GM12878 (cell line): Measurements from ENCODE around the gene DLGAP5. TPM values are rescaled to one million over a fixed set of nuclear protein-coding genes. Genes with fewer than 3 reads are reported as not detected.

Experiments
- ATAC-seq: fragments of 200-7000 bp; cut with Tn5 transposase; 3 replicates; pipeline ENCODE4 v1.9.1; 2020; ENCODE audit warnings: mild to moderate bottlenecking, moderate library complexity
- BruUV-seq: library from RNA; stranded (reverse); fragments of 400-500 nt; replicated peaks from 2 replicates; lab custom pipeline; 2021; lab: Mats Ljungman, UMichigan
- CTCF ChIA-PET: fragments of 300-600 bp; sonication (Branson Sonifier 250); formaldehyde crosslinking; extraction: SDS; loops from one replicate; lab custom pipeline; 2021; ENCODE audit warnings: inconsistent platforms; lab: Yijun Ruan, JAX
- POLR2A ChIA-PET: fragments of 350-600 bp; formaldehyde crosslinking; extraction: SDS; loops from one replicate; lab custom pipeline; 2021; ENCODE audit warnings: inconsistent platforms; lab: Charles Lee
- RAD21 ChIA-PET: fragments of 300-600 bp; sonication (Branson Sonifier 250); formaldehyde crosslinking; loops from one replicate; lab custom pipeline; 2023; ENCODE audit warnings: antibody characterized with exemption; ENCODE audit not compliant: unreplicated experiment; lab: Charles Lee
- SMC1A ChIA-PET: fragments of 300-600 bp; sonication (Branson Sonifier 250); formaldehyde crosslinking; loops from one replicate; lab custom pipeline; 2023; ENCODE audit not compliant: unreplicated experiment, uncharacterized antibody; lab: Charles Lee
- DNase-seq: peaks from one replicate; pipeline ENCODE4 v3.0.0-alpha.2; 2011; ENCODE audit warnings: low read depth, low spot score
- FAIRE-seq: peaks from 3 replicates; lab custom pipeline; 2011; peaks lifted over from hg19 to GRCh38; lab: Jason Lieb, UNC
- H2AFZ ChIP-seq: 2 replicates; pipeline ENCODE4 v1.6.0; 2011; ENCODE audit warnings: low read depth, low read length, control low read depth; ENCODE audit not compliant: control insufficient read depth
- H3K27ac ChIP-seq: 2 replicates; pipeline ENCODE4 v1.5.1; 2011; ENCODE audit warnings: control low read depth; ENCODE audit not compliant: control insufficient read depth, insufficient read depth
- H3K27me3 ChIP-seq, 2 experiments: replicated peaks in 1 of 2; 2 replicates each; pipeline versions ENCODE4 v1.6.0 to v1.6.1; 2011; ENCODE audit warnings: low read length in 1 of 2; ENCODE audit not compliant: control insufficient read depth in 2 of 2, insufficient read depth in 2 of 2
- H3K36me3 ChIP-seq, 2 experiments: 2 replicates each; pipeline ENCODE4 v1.5.1; 2011; ENCODE audit warnings: low read length in 1 of 2; ENCODE audit not compliant: control insufficient read depth in 2 of 2, insufficient read depth in 2 of 2
- H3K4me1 ChIP-seq: 2 replicates; pipeline ENCODE4 v1.6.1; 2011; ENCODE audit warnings: mild to moderate bottlenecking, low read length, moderate library complexity, mixed read lengths; ENCODE audit not compliant: control insufficient read depth, insufficient read depth
- H3K4me2 ChIP-seq: 2 replicates; pipeline ENCODE4 v1.6.0; 2011; ENCODE audit warnings: control low read depth; ENCODE audit not compliant: control insufficient read depth, insufficient read depth
- H3K4me3 ChIP-seq: fragments of 200-600 bp; sonication (generic); 2 replicates; pipeline ENCODE4 v1.5.1; 2016
- H3K79me2 ChIP-seq: 2 replicates; pipeline ENCODE4 v1.6.0; 2011; ENCODE audit warnings: low read length; ENCODE audit not compliant: control insufficient read depth, insufficient read depth
- H3K9ac ChIP-seq: 2 replicates; pipeline ENCODE4 v1.8.0; 2011; ENCODE audit warnings: low read length, control low read depth, mixed read lengths; ENCODE audit not compliant: control insufficient read depth, insufficient read depth
- H3K9me3 ChIP-seq: replicated peaks from 3 replicates; pipeline ENCODE4 v1.5.1; 2011; ENCODE audit warnings: mild to moderate bottlenecking, low read length; ENCODE audit not compliant: control insufficient read depth, insufficient read depth
- H4K20me1 ChIP-seq: 2 replicates; pipeline ENCODE4 v1.6.0; 2011; ENCODE audit not compliant: control insufficient read depth, insufficient read depth
- ASH2L ChIP-seq: fragments of 300-600, 200-600 bp; sonication (generic); IDR thresholded peaks from 2 replicates; pipeline ENCODE4 v1.6.1; 2017; ENCODE audit warnings: low read depth, mild to moderate bottlenecking, borderline replicate concordance
- SREBF2 ChIP-seq: IDR thresholded peaks from 2 replicates; pipeline ENCODE4 v1.6.1; 2012; ENCODE audit warnings: mild to moderate bottlenecking, low read length
- TCF7 ChIP-seq: IDR thresholded peaks from 2 replicates; pipeline ENCODE4 v1.6.1; 2014; ENCODE audit warnings: antibody characterized with exemption, borderline replicate concordance
- ZNF384 ChIP-seq: IDR thresholded peaks from 2 replicates; pipeline ENCODE4 v1.6.1; 2012; ENCODE audit warnings: low read depth, mild to moderate bottlenecking, low read length, improper control_type of control experiment, borderline replicate concordance
- ZNF622 ChIP-seq: fragments of 450-650 bp; IDR thresholded peaks from 2 replicates; pipeline ENCODE4 v1.6.1; 2017; ENCODE audit warnings: mild to moderate bottlenecking, inconsistent platforms
- whole genome bisulfite sequencing: methylation state at CpG from one replicate; pipeline ENCODE4 v1.1.6; 2016; ENCODE audit warnings: low lambda C conversion rate; ENCODE audit not compliant: insufficient replicate concordance, insufficient coverage; ENCODE audit errors: missing lambda C conversion rate; 5-methylcytosine and 5-hydroxymethylcytosine counted together
- in situ Hi-C: fragments of 300-500 bp; cut with MboI; formaldehyde crosslinking; loops from 9 replicates; pipeline ENCODE4 v1.14.3; 2018; ENCODE audit warnings: mixed read lengths
- intact Hi-C: fragments of 100-400 bp; cut with micrococcal nuclease; formaldehyde crosslinking; loops from one replicate; pipeline ENCODE4 v1.14.2; 2022; ENCODE audit not compliant: unreplicated experiment
- polyA plus RNA-seq, 11 experiments: library from polyadenylated mRNA; depleted of rRNA in 4 of 11; unstranded in 6 of 11; stranded (reverse) in 5 of 11; fragments of >200 nt; fragmentation: Nextera tagmentation in 4 of 11; fragmentation: Illumina TruSeq in 1 of 11; extraction: Ambion mirVana in 4 of 11; extraction: Trizol in 1 of 11; gene quantifications; 1 replicate in 1 of 11; 2 replicates in 10 of 11; pipeline versions ENCODE4 v1.2.1 to v1.2.3, GENCODE V29; 2011 to 2016; ENCODE audit warnings: inconsistent platforms in 2 of 11, missing spikeins in 2 of 11, low read depth in 1 of 11
- total RNA-seq, 4 experiments: library from RNA; depleted of rRNA in 3 of 4; stranded (reverse); fragments of >200 nt in 3 of 4; fragmentation: Illumina TruSeq in 1 of 4; extraction: Trizol in 1 of 4; gene quantifications; 2 replicates each; pipeline versions ENCODE4 v1.2.1 to v1.2.3, GENCODE V29; 2013 to 2021
- TF ChIP-seq, protein P1 (sequence below): fragments of 450-650 bp; IDR thresholded peaks from 2 replicates; pipeline ENCODE4 v1.6.1; 2017; ENCODE audit warnings: mild to moderate bottlenecking
- TF ChIP-seq, protein P2 (sequence below): fragments of 450-650 bp; formaldehyde crosslinking; IDR thresholded peaks from 2 replicates; pipeline ENCODE4 v1.4.0; 2020; ENCODE audit warnings: mild to moderate bottlenecking, moderate library complexity
- TF ChIP-seq, protein P3 (sequence below), 3 experiments: IDR thresholded peaks in 2 of 3; conservative IDR thresholded peaks in 1 of 3; 2 replicates each; pipeline ENCODE4 v1.5.1; 2011; ENCODE audit warnings: low read depth in 3 of 3, low read length in 3 of 3, mild to moderate bottlenecking in 3 of 3, control low read depth in 2 of 3, moderate library complexity in 2 of 3, inconsistent platforms in 1 of 3, mixed read lengths in 1 of 3; ENCODE audit not compliant: control insufficient read depth in 2 of 3, insufficient read depth in 1 of 3; ENCODE audit errors: extremely low read depth in 1 of 3

Gene DLGAP5
- total and polyA plus RNA-seq, 10 of the 15 experiments (the other 5 are each of a cell fraction or from before 2014, with no cell fraction given) = 40.9 to 106 (median 67.6) TPM

DNA sequence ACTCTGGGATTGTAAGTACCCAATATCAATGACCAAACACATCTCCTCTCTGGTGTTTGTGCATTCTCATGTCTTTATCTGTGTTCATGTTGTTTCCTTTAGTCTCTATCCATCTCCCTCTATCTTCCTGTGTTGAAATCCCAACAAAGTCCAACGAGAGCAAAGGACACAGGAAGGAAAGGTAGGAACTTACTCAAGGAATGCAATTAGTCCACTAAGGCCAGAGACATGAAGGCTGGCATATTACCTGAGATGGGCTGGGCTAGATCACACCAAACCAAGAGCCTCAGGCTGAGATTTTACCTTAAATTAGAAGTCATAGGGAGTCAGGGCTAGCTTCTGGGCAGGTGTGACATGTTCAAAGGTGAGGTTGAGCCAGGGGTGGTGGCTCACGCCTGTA is 76.7 kb downstream of the DLGAP5 start:
- in situ Hi-C loops = no loop called here
- FAIRE-seq = no peak
- Histone ChIP-seq H3K4me3 (no peak overlapping the region), H3K79me2 (no peaks in the 10 kb centered on the region), H3K27ac (no peak overlapping the region), H3K9me3 (no peaks in the 10 kb centered on the region), H3K9ac (no peak overlapping the region), H3K36me3 (no peaks in the 10 kb centered on the region), H3K27me3 (no peaks in the 10 kb centered on the region), H3K4me2 (no peak overlapping the region), H3K4me1 (no peaks in the 10 kb centered on the region), H4K20me1 (no peaks in the 10 kb centered on the region), H2AFZ (no peak overlapping the region)
- 46% methylated on average over 2 of the region's 2 CpGs for WGBS
- intact Hi-C loops = no loop called here
- ChIA-PET POLR2A (no interaction called here), SMC1A (interaction anchor here (1.1 kb wide), 1 partner anchor 46 kb away, joined by 3 read pairs; no protein-coding TSS in a partner anchor), RAD21 (no interaction called here), CTCF (interaction anchor here (0.6 to 1.2 kb wide), 2 partner anchors 11 to 46 kb away, joined by 4 read pairs; no protein-coding TSS in a partner anchor)
- BruUV-seq = no TSS peak
- TF ChIP-seq ASH2L (no peak), ZNF622 (no peak), ZNF384 (no peak)
- TF ChIP-seq, protein P1, sequence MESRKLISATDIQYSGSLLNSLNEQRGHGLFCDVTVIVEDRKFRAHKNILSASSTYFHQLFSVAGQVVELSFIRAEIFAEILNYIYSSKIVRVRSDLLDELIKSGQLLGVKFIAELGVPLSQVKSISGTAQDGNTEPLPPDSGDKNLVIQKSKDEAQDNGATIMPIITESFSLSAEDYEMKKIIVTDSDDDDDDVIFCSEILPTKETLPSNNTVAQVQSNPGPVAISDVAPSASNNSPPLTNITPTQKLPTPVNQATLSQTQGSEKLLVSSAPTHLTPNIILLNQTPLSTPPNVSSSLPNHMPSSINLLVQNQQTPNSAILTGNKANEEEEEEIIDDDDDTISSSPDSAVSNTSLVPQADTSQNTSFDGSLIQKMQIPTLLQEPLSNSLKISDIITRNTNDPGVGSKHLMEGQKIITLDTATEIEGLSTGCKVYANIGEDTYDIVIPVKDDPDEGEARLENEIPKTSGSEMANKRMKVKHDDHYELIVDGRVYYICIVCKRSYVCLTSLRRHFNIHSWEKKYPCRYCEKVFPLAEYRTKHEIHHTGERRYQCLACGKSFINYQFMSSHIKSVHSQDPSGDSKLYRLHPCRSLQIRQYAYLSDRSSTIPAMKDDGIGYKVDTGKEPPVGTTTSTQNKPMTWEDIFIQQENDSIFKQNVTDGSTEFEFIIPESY = no peak
- ATAC-seq = no peak
- no peak for DNase-seq

DNA sequence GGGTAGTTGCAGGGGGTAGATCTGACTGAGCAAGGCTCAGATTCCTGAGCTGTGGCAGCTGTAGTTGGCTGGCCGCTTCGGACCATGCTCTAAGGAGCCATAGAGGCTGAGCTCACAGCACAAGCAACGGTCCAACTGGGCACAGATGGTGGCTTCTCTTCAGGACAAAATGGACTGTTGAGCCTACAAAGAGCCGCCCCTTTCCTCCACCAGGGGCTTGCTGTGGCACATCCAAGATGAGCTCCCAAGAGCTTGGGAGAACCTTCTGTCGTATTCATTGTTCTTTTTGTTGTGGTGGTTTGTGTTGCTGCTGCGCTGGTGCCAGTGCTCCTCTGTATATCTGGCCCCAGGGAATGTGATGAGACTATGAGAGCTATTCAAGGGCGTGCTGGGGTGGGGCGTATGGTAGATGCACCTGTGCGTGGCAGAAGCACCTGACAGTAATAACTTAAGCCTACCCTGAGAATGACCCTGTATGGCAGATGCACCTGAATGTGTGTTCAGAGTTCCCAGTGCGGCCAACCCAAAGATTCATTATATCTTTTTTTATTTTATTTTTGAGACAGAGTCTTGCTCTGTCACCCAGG is 80.2 kb downstream of the DLGAP5 start:
- BruUV-seq = no TSS peak
- Histone ChIP-seq H3K4me1 (peaks cover 7% of the 10 kb centered on the region), H3K4me2 (no peak overlapping the region), H3K27me3 (no peaks in the 10 kb centered on the region), H3K9me3 (no peaks in the 10 kb centered on the region; the same call in 2 of the 3 replicates), H2AFZ (no peak overlapping the region), H3K9ac (no peak overlapping the region), H3K27ac (no peak overlapping the region), H3K79me2 (no peaks in the 10 kb centered on the region), H3K36me3 (no peaks in the 10 kb centered on the region), H4K20me1 (no peaks in the 10 kb centered on the region), H3K4me3 (no peak overlapping the region)
- no peak for ATAC-seq
- no peak for DNase-seq
- 87% methylated on average over 10 of the region's 10 CpGs for WGBS
- in situ Hi-C loops (no loop called here), intact Hi-C loops (no loop called here)
- FAIRE-seq = no peak
- ChIA-PET CTCF (no interaction called here), RAD21 (no interaction called here), POLR2A (no interaction called here), SMC1A (interaction anchor here (0.7 kb wide), 1 partner anchor 11 kb away, joined by 3 read pairs; no protein-coding TSS in a partner anchor)
- TF ChIP-seq, protein P2, sequence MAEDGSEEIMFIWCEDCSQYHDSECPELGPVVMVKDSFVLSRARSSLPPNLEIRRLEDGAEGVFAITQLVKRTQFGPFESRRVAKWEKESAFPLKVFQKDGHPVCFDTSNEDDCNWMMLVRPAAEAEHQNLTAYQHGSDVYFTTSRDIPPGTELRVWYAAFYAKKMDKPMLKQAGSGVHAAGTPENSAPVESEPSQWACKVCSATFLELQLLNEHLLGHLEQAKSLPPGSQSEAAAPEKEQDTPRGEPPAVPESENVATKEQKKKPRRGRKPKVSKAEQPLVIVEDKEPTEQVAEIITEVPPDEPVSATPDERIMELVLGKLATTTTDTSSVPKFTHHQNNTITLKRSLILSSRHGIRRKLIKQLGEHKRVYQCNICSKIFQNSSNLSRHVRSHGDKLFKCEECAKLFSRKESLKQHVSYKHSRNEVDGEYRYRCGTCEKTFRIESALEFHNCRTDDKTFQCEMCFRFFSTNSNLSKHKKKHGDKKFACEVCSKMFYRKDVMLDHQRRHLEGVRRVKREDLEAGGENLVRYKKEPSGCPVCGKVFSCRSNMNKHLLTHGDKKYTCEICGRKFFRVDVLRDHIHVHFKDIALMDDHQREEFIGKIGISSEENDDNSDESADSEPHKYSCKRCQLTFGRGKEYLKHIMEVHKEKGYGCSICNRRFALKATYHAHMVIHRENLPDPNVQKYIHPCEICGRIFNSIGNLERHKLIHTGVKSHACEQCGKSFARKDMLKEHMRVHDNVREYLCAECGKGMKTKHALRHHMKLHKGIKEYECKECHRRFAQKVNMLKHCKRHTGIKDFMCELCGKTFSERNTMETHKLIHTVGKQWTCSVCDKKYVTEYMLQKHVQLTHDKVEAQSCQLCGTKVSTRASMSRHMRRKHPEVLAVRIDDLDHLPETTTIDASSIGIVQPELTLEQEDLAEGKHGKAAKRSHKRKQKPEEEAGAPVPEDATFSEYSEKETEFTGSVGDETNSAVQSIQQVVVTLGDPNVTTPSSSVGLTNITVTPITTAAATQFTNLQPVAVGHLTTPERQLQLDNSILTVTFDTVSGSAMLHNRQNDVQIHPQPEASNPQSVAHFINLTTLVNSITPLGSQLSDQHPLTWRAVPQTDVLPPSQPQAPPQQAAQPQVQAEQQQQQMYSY (CRISPR knock-in tag) = no peak
- TF ChIP-seq, protein P3, sequence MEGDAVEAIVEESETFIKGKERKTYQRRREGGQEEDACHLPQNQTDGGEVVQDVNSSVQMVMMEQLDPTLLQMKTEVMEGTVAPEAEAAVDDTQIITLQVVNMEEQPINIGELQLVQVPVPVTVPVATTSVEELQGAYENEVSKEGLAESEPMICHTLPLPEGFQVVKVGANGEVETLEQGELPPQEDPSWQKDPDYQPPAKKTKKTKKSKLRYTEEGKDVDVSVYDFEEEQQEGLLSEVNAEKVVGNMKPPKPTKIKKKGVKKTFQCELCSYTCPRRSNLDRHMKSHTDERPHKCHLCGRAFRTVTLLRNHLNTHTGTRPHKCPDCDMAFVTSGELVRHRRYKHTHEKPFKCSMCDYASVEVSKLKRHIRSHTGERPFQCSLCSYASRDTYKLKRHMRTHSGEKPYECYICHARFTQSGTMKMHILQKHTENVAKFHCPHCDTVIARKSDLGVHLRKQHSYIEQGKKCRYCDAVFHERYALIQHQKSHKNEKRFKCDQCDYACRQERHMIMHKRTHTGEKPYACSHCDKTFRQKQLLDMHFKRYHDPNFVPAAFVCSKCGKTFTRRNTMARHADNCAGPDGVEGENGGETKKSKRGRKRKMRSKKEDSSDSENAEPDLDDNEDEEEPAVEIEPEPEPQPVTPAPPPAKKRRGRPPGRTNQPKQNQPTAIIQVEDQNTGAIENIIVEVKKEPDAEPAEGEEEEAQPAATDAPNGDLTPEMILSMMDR (IDR thresholded peaks at IDR 0.05 in 2 of 3, conservative IDR thresholded peaks at IDR 0.05 in 1 of 3; ENCODE audit: control insufficient read depth in 2 of 3, extremely low read depth in 1 of 3, insufficient read depth in 1 of 3, low read depth in 3 of 3, low read length in 3 of 3) = no peak
- no peak for TF ChIP-seq TCF7
- no peak for TF ChIP-seq SREBF2
